ENCODE data around the gene PYGB.
A peak's percentile ranks its signal among the peaks of the same experiment; 100 is the strongest.

PYGB gene

GRCh38 chr20:25247956-25248785 lies at the start of gene PYGB:
PYGB (plus strand) TSS chr20:25248085; CDS start chr20:25248179, 94 bp downstream.
- DNase-seq, result peak; percentile 52 to 90

GRCh38 chr20:25198663-25199383 lies 49.1 kb upstream of the PYGB start:
- DNase-seq, result no peak

GRCh38 chr20:25199473-25200260 lies 48.2 kb upstream of the PYGB start:
- DNase-seq, result no peak

- no peak for DNase-seq
Observed at GRCh38 chr20:25203089-25203488, 44.8 kb upstream of the PYGB start.

GRCh38 chr20:25203871-25204320 lies 44.0 kb upstream of the PYGB start:
- DNase-seq, result no peak

GRCh38 chr20:25204550-25205276 lies 43.2 kb upstream of the PYGB start:
- DNase-seq, result no peak

- no peak for DNase-seq
Observed at GRCh38 chr20:25205277-25206062, 42.4 kb upstream of the PYGB start.

GRCh38 chr20:25206063-25206403 lies 41.9 kb upstream of the PYGB start:
- no peak for DNase-seq

GRCh38 chr20:25206548-25206947 lies 41.3 kb upstream of the PYGB start:
- no peak for DNase-seq

GRCh38 chr20:25207149-25207959 lies 40.5 kb upstream of the PYGB start:
- DNase-seq, result no peak

- DNase-seq, result no peak
Observed at GRCh38 chr20:25207960-25208534, 39.8 kb upstream of the PYGB start.

GRCh38 chr20:25209400-25209799 lies 38.5 kb upstream of the PYGB start:
- DNase-seq, result no peak

- DNase-seq, result no peak
Observed at GRCh38 chr20:25209911-25210310, 38.0 kb upstream of the PYGB start.

- DNase-seq, result no peak
Observed at GRCh38 chr20:25211273-25211672, 36.6 kb upstream of the PYGB start.

- DNase-seq, result no peak
Observed at GRCh38 chr20:25212242-25212641, 35.6 kb upstream of the PYGB start.

- DNase-seq, result no peak
Observed at GRCh38 chr20:25213566-25214425, 34.1 kb upstream of the PYGB start.

GRCh38 chr20:25214426-25214790 lies 33.5 kb upstream of the PYGB start:
- no peak for DNase-seq

- DNase-seq, result no peak
Observed at GRCh38 chr20:25214819-25215218, 33.1 kb upstream of the PYGB start.

- DNase-seq, result no peak
Observed at GRCh38 chr20:25215521-25215920, 32.4 kb upstream of the PYGB start.
